HepG2 (cell line): ENCODE measurements around the gene PRRT1B. TPM values are rescaled to one million over a fixed set of nuclear protein-coding genes. Genes with fewer than 3 reads are reported as not detected.
A peak's percentile ranks its signal among the peaks of the same experiment; 100 is the strongest.

Experiments
- ATF7-NPFF ChIP-seq: sonication (generic); formaldehyde crosslinking; IDR thresholded peaks from 2 replicates; pipeline ENCODE4 v1.8.1; 2023; ENCODE audit warnings: mild to moderate bottlenecking, low read depth, missing genetic modification reagents, moderate library complexity
- DNMT3B ChIP-seq: conservative IDR thresholded peaks from 2 replicates; pipeline ENCODE4 v1.6.1; 2016; ENCODE audit warnings: missing biosample characterization, control low read depth
- DR1 ChIP-seq: sonication (generic); formaldehyde crosslinking; IDR thresholded peaks from 2 replicates; pipeline ENCODE4 v1.8.0; 2021; ENCODE audit warnings: mild to moderate bottlenecking, missing genetic modification reagents, inconsistent platforms
- GFI1 ChIP-seq: sonication (generic); formaldehyde crosslinking; IDR thresholded peaks from 2 replicates; pipeline ENCODE4 v1.5.0; 2020; ENCODE audit warnings: missing genetic modification reagents, mild to moderate bottlenecking, borderline replicate concordance
- HDAC2 ChIP-seq: sonication (generic); formaldehyde crosslinking; IDR thresholded peaks from 2 replicates; pipeline ENCODE4 v1.4.0; 2020; ENCODE audit warnings: missing genetic modification reagents
- HOXA5 ChIP-seq: sonication (generic); formaldehyde crosslinking; IDR thresholded peaks from 2 replicates; pipeline ENCODE4 v1.4.0; 2020; ENCODE audit warnings: missing genetic modification reagents
- KMT2B ChIP-seq: IDR thresholded peaks from 2 replicates; pipeline ENCODE4 v1.6.1; 2016; ENCODE audit warnings: missing genetic modification reagents, missing compliant biosample characterization
- NCOA5 ChIP-seq: sonication (generic); formaldehyde crosslinking; IDR thresholded peaks from 2 replicates; pipeline ENCODE4 v1.4.0; 2020; ENCODE audit warnings: missing genetic modification reagents
- NR3C1 ChIP-seq: sonication (generic); formaldehyde crosslinking; IDR thresholded peaks from 2 replicates; pipeline ENCODE4 v1.4.0; 2020; ENCODE audit warnings: missing genetic modification reagents
- PHF5A ChIP-seq: IDR thresholded peaks from one replicate; pipeline ENCODE4 v1.6.1; 2018; ENCODE audit warnings: low read depth, missing genetic modification reagents; ENCODE audit not compliant: unreplicated experiment
- POGZ ChIP-seq: sonication (generic); formaldehyde crosslinking; IDR thresholded peaks from 2 replicates; pipeline ENCODE4 v1.4.0; 2020; ENCODE audit warnings: mild to moderate bottlenecking, missing genetic modification reagents
- RARG ChIP-seq: sonication (generic); formaldehyde crosslinking; IDR thresholded peaks from 2 replicates; pipeline ENCODE4 v1.4.0; 2020; ENCODE audit warnings: low read depth, mild to moderate bottlenecking, missing genetic modification reagents
- SIX4 ChIP-seq: sonication (generic); formaldehyde crosslinking; IDR thresholded peaks from 2 replicates; pipeline ENCODE4 v1.4.0; 2020; ENCODE audit warnings: missing genetic modification reagents
- SP1 ChIP-seq, 2 experiments: fragments of 450-650 bp in 1 of 2; sonication (generic) in 1 of 2; formaldehyde crosslinking in 1 of 2; IDR thresholded peaks; 2 replicates each; pipeline versions ENCODE4 v1.4.0 to v1.6.1; 2016 to 2020; ENCODE audit warnings: missing genetic modification reagents in 1 of 2
- STAT5B ChIP-seq: sonication (generic); formaldehyde crosslinking; IDR thresholded peaks from 2 replicates; pipeline ENCODE4 v1.4.0; 2020; ENCODE audit warnings: missing genetic modification reagents
- ZNF143 ChIP-seq: sonication (generic); formaldehyde crosslinking; IDR thresholded peaks from 2 replicates; pipeline ENCODE4 v1.4.0; 2020; ENCODE audit warnings: missing genetic modification reagents
- polyA plus RNA-seq, 8 experiments: library from polyadenylated mRNA; depleted of rRNA in 3 of 8; stranded (reverse) in 7 of 8; unstranded in 1 of 8; fragments of >200 nt; fragmentation: Illumina TruSeq in 4 of 8; extraction: Trizol in 4 of 8; gene quantifications; 2 replicates each; pipeline versions ENCODE4 v1.2.1 to v1.2.3, GENCODE V29; 2011 to 2016; ENCODE audit warnings: low read depth in 4 of 8, missing spikeins in 1 of 8, mixed read lengths in 1 of 8; ENCODE audit not compliant: insufficient read depth in 1 of 8
- total RNA-seq, 5 experiments: library from RNA; depleted of rRNA; stranded (reverse); fragments of >200 nt; fragmentation: Illumina TruSeq; extraction: Trizol; gene quantifications; 2 replicates each; pipeline ENCODE4 v1.2.3, GENCODE V29; 2016; ENCODE audit warnings: low read depth in 1 of 5
- TF ChIP-seq, protein P1 (sequence below): sonication (generic); formaldehyde crosslinking; IDR thresholded peaks from 2 replicates; pipeline ENCODE4 v1.5.0; 2020; ENCODE audit warnings: missing genetic modification reagents, mild to moderate bottlenecking, borderline replicate concordance
- TF ChIP-seq, protein P2 (sequence below): sonication (generic); formaldehyde crosslinking; IDR thresholded peaks from 2 replicates; pipeline ENCODE4 v1.5.0; 2020; ENCODE audit warnings: missing genetic modification reagents
- TF ChIP-seq, protein P3 (sequence below): sonication (generic); formaldehyde crosslinking; IDR thresholded peaks from 2 replicates; pipeline ENCODE4 v1.9.0; 2021; ENCODE audit warnings: missing genetic modification reagents, mild to moderate bottlenecking, borderline replicate concordance
- TF ChIP-seq, protein P4 (sequence below): sonication (generic); formaldehyde crosslinking; IDR thresholded peaks from 2 replicates; pipeline ENCODE4 v1.4.0; 2020; ENCODE audit warnings: missing genetic modification reagents, borderline replicate concordance
- TF ChIP-seq, protein P5 (sequence below): sonication (generic); formaldehyde crosslinking; IDR thresholded peaks from 2 replicates; pipeline ENCODE4 v1.8.0; 2022; ENCODE audit warnings: missing genetic modification reagents, mild to moderate bottlenecking, moderate library complexity, borderline replicate concordance

The PRRT1B gene
- total and polyA plus RNA-seq, 2 of the 13 experiments (the other 11 are each of a cell fraction or from before 2014, with no cell fraction given): not detected

DNA sequence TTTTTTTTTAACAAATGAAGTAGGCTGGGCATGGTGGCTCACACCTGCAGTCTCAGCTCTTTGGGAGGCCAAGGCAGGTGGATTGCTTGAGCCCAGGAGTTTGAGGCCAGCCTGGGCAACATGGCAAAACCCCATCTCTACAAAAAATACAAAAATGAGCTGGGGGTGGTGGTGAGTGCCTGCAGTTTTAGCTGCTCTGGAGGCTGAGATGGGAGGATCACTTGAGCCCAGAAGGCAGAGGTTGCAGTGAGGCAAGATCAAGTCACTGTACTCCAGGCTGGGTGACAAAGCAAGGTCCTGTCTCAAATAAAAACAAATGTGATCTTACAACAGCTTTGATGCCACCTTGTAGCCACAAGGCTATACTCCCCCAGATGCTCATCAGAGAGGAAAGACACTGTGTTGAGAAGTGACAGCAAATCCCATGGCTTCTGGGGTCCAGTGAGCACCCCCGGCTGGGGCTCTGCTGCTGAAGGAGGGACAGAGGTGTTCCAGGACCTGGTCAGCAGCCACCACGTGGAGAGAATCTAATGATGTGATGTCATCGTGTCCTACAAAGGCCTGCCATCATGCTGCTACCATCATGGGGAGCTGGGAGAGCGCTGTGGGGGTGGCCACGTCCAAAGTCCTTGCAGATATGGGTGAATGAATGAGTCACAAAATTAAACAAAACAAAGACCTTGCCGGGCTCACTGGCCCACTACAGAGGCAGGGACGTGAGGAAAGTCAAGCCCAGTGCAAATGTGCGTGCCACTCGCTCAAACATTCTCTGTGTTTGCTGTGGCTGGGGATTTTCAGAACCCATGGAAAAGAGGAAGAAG is 60.7 kb downstream of the PRRT1B start (continued):
- TF ChIP-seq, protein P1, sequence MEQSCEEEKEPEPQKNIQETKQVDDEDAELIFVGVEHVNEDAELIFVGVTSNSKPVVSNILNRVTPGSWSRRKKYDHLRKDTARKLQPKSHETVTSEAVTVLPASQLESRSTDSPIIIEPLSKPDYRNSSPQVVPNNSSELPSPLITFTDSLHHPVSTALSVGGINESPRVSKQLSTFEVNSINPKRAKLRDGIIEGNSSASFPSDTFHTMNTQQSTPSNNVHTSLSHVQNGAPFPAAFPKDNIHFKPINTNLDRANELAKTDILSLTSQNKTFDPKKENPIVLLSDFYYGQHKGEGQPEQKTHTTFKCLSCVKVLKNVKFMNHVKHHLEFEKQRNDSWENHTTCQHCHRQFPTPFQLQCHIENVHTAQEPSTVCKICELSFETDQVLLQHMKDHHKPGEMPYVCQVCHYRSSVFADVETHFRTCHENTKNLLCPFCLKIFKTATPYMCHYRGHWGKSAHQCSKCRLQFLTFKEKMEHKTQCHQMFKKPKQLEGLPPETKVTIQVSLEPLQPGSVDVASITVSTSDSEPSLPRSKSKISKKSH (CRISPR knock-in tag): no peak
- TF ChIP-seq ATF7-NPFF (CRISPR knock-in tag) (peak; percentile 32; the same call in 1 of the 2 replicates), ZNF143 (peak; percentile 52), DNMT3B (no peak), SIX4 (no peak), NR3C1 (CRISPR knock-in tag) (no peak), PHF5A (CRISPR knock-in tag) (peak; percentile 41), NCOA5 (no peak), GFI1 (peak; percentile 75; the same call in 1 of the 2 replicates), STAT5B (CRISPR knock-in tag) (no peak), POGZ (CRISPR knock-in tag) (peak; percentile 49; the same call in 1 of the 2 replicates), KMT2B (CRISPR knock-in tag) (peak; percentile 61; the same call in 1 of the 2 replicates), SP1 (IDR thresholded peaks at IDR 0.05) (no peak), SP1 (CRISPR knock-in tag; IDR thresholded peaks at IDR 0.05) (peak; percentile 41; the same call in 1 of the 2 replicates), HOXA5 (CRISPR knock-in tag) (peak; percentile 83; the same call in 1 of the 2 replicates), RARG (CRISPR knock-in tag) (no peak), HDAC2 (peak; percentile 94), DR1 (CRISPR knock-in tag) (no peak)
- TF ChIP-seq, protein P2, sequence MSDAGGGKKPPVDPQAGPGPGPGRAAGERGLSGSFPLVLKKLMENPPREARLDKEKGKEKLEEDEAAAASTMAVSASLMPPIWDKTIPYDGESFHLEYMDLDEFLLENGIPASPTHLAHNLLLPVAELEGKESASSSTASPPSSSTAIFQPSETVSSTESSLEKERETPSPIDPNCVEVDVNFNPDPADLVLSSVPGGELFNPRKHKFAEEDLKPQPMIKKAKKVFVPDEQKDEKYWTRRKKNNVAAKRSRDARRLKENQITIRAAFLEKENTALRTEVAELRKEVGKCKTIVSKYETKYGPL: no peak
- TF ChIP-seq, protein P3, sequence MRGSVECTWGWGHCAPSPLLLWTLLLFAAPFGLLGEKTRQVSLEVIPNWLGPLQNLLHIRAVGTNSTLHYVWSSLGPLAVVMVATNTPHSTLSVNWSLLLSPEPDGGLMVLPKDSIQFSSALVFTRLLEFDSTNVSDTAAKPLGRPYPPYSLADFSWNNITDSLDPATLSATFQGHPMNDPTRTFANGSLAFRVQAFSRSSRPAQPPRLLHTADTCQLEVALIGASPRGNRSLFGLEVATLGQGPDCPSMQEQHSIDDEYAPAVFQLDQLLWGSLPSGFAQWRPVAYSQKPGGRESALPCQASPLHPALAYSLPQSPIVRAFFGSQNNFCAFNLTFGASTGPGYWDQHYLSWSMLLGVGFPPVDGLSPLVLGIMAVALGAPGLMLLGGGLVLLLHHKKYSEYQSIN (CRISPR knock-in tag): no peak
- TF ChIP-seq, protein P4, sequence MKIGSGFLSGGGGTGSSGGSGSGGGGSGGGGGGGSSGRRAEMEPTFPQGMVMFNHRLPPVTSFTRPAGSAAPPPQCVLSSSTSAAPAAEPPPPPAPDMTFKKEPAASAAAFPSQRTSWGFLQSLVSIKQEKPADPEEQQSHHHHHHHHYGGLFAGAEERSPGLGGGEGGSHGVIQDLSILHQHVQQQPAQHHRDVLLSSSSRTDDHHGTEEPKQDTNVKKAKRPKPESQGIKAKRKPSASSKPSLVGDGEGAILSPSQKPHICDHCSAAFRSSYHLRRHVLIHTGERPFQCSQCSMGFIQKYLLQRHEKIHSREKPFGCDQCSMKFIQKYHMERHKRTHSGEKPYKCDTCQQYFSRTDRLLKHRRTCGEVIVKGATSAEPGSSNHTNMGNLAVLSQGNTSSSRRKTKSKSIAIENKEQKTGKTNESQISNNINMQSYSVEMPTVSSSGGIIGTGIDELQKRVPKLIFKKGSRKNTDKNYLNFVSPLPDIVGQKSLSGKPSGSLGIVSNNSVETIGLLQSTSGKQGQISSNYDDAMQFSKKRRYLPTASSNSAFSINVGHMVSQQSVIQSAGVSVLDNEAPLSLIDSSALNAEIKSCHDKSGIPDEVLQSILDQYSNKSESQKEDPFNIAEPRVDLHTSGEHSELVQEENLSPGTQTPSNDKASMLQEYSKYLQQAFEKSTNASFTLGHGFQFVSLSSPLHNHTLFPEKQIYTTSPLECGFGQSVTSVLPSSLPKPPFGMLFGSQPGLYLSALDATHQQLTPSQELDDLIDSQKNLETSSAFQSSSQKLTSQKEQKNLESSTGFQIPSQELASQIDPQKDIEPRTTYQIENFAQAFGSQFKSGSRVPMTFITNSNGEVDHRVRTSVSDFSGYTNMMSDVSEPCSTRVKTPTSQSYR (CRISPR knock-in tag): peak; percentile 94
- TF ChIP-seq, protein P5, sequence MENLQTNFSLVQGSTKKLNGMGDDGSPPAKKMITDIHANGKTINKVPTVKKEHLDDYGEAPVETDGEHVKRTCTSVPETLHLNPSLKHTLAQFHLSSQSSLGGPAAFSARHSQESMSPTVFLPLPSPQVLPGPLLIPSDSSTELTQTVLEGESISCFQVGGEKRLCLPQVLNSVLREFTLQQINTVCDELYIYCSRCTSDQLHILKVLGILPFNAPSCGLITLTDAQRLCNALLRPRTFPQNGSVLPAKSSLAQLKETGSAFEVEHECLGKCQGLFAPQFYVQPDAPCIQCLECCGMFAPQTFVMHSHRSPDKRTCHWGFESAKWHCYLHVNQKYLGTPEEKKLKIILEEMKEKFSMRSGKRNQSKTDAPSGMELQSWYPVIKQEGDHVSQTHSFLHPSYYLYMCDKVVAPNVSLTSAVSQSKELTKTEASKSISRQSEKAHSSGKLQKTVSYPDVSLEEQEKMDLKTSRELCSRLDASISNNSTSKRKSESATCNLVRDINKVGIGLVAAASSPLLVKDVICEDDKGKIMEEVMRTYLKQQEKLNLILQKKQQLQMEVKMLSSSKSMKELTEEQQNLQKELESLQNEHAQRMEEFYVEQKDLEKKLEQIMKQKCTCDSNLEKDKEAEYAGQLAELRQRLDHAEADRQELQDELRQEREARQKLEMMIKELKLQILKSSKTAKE (CRISPR knock-in tag): peak; percentile 72
